ENCODE data around the gene MAPK12.

DNA sequence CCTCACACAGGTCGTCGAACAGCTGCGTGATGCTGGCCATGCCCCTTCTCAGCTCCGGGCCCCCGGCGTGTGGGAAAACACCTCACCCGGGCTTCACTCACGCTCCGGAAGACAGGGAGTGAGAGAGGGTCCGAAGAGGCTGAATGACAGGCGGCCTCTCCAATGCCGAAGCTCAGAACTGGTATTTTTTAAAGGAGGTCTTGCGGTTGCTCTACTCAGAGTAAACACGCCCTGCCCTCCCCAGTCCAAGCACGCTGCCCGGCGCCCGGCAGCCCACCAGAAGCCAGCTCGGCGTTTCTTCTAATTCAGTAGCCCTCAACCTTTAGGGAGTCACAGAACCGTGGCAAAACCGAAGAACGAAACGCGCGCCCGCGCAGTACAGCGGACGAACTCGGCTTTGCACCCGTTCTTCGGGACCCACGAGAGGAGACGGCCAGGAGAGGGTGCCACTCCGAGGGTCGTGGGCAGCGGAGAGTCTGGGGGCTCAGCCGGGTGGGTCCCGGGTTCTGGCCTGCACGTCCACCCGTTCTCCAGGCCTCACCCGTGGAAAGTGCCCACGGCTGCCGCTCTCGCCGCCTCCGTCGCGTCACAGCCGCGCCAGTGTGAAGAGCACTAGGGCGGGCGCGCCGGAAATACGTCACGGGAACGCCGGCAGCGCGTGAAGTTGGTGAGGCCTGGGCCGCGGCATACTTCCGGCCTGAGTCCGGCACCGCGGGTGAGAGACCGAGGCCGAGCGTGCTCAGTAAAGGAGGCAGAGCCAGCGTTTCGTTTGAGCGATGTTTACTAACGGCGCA, 16.9 kb downstream of the MAPK12 start, which contains the start of gene TUBGCP6:
- TF ChIP-seq CTCF (IDR thresholded peaks at IDR 0.05): peak in 5 of 7 experiments; percentile 33 to 64 (median 44)
- TF ChIP-seq POLR2A (IDR thresholded peaks at IDR 0.05): peak; percentile 77 to 90 (median 87)
